ENCODE measurements around the gene KIRREL3.

The KIRREL3 gene

DNA sequence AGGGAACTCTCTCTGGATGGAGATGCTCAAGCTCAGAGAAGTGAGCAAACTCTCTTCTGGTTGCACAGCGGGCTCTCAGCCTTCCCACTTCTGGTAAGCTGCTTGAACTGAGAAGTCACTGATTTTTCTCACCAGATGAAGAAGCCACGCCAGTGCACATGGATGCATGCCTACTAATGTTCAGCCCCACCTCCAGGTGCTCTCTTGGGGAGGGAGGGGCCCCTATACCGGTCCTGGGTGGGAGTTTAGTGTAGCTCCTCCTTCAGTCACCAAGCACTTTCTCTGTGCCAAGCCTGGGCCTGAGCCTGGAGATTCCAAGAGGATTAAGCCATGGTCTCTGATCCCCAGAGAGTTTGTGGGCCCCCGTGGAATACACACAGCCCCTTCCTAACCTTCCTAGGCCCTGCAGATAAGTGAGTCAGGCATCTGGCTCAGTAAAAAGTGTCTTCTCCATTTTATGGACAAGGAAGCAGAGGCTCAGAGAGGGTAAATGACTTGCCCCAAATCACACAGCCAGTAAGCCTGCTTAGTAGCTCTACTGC is 502.9 kb downstream of the KIRREL3 start:
- no peak for DNase-seq

GRCh38 chr11:126496576-126497337 is 503.8 kb downstream of the KIRREL3 start:
- no peak for DNase-seq

DNA sequence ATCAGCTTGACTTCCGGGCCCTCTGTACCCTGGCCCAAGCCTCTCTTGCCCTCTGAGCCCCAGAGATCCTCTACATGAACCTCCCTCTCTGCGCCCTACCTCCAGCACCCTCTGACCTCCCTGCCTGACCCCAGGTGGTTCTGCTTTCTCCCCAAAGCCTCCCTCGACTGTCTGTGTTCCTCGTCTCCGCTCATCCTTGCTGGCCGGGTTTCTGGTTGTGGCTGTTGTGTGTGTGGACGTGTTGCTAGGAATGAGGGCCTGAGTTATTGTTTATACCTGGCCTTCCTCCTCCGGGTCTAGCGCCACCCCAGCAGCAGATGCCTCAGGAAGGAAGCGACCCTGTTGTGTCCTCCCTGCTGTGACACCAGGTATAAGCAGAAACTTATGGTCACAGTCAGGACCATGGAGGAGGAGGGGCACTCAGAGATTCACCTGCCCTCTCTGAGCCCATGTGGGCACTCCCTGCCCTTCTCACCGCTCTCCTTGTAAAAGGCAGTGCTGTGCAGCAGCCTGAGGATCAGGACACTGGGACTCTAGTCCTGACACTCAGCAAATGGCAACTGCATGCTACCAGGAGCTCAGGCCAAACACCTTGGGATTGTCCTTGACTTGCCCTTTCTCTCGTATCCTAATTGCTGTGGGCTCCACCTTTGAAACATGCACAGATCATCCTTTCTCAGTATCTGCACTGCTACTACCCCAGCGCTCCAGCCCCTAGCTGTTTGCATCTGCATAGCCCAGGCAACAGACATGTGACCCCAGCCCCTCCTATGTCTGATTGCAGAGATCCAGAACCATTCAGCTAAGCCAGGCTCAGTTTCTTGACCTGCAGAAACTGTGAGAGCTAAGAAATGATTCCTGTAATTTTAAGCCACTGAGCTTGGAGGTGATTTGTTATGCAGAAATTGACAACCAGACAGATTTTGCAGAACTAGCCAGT is 505.0 kb downstream of the KIRREL3 start:
- no peak for DNase-seq

GRCh38 chr11:126494831-126495230 is 505.7 kb downstream of the KIRREL3 start:
- no peak for DNase-seq

GRCh38 chr11:126492331-126493082 is 508.1 kb downstream of the KIRREL3 start:
- DNase-seq, result no peak

GRCh38 chr11:126491092-126491491 is 509.5 kb downstream of the KIRREL3 start:
- DNase-seq, result no peak

- no peak for DNase-seq
Observed at GRCh38 chr11:126489836-126490660, 510.5 kb downstream of the KIRREL3 start.

GRCh38 chr11:126488591-126489370 is 511.8 kb downstream of the KIRREL3 start:
- no peak for DNase-seq

DNA sequence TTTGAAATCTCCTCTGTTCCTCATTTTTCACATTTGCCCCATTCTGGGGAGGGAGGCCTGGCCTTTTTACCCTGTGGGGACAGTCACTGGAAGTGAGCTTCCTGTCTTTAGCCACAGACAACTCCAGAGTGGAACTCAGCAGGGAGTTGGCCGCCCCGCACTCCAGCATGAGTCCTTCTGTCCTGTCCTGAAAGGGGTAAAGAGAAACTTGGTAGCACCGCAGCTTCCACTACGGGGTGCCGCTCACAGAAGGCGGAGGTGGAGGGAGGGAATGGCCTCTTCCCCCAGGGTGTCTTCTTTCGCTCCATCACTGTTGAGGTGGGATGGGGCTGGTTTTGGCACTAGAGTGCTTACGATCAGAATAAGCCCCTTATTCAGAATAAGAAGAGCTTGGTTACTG is 512.9 kb downstream of the KIRREL3 start:
- no peak for DNase-seq

GRCh38 chr11:126485986-126486635 is 514.5 kb downstream of the KIRREL3 start:
- DNase-seq, result no peak

- DNase-seq, result no peak
Observed at GRCh38 chr11:126485021-126485792, 515.4 kb downstream of the KIRREL3 start.

GRCh38 chr11:126484266-126484665 is 516.3 kb downstream of the KIRREL3 start:
- DNase-seq, result no peak

DNA sequence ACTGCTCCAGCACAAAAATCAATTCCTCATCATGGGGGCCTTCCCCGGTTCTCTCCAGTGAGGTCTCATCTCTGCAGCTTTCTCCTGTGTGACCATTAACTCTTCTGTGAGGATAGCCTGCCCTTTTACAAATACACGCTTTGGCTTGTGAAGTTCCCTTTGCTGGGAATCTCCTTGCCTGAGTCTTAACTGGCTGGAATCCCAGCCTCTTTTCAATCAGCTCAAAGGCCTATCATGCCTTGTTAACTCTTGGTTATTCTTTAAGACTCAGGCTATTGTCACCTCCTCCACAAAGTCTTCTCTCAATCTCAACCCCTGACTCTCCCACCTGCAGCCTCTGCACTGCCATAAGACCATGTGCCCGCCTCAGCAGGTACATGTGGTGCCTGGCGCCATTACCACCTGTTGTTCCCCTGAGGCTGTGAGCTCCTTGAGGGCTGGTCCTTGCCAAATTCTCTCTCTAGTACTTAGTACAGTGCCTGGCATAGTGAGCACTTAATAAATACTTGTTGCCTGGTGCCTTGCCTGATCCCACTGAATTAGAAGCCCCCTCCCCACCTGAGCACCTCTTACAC is 516.9 kb downstream of the KIRREL3 start:
- DNase-seq, result no peak

GRCh38 chr11:126482586-126483108 is 517.9 kb downstream of the KIRREL3 start:
- no peak for DNase-seq

DNA sequence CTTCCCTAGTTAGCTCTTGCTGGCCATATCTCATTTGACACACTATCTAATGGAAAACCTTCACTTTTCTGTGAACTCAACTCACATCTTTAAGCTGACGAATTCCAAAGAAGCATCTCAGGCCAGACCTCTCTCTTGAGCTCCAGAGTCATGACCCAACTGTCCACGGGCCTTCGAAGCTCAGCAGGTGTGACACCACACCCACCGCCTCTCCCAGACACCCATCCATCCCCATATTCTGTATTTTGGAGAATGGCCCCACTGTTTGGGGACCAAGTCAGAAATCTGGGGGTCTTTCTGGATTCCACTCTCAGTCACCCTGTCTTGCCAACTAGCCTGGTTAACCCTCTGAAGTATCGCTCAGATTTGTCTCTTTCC is 519.3 kb downstream of the KIRREL3 start:
- no peak for DNase-seq

DNA sequence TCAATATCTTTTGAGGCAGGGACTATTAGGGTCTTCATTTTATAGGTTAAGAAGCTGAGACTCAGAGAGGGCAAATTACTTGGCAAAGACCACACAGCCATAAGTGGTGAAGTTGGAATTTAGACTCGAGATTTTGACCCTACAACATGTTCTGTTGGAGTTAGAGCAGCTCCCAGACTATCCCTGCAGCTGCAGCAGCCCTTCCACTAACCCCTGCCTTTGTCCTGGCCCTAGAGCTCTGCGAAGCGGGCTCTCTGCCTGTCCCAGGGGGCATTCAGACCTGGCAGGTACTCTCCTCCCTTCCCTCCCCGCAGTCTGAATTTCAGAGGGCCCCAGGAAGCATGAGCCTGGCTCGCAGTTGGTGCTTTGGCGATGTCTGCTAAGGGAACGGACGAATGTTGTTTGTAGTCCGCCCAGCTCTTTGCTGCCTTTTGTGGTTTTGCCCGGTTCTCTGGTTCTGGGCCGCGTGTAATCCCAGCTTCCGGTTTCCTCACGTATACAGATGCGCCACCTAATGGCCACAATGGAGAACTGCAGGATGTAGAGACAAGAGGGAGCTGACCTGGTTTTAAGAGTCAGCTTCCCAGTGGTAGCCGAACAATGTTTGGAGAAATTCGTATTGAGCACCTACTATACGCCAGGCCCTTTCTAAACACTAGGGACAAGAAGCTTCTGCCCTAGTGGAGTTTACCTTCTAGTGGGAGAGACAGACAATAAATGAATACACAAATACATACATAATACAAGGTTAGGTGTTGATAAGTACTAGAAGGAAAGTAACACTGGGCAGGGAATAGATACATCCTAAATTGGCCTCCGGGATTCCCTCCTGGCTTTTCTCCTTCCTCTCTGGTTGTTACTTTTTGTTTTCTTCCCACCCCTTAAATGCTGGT is 519.9 kb downstream of the KIRREL3 start:
- DNase-seq, result no peak

- DNase-seq, result no peak
Observed at GRCh38 chr11:126480015-126480409, 520.6 kb downstream of the KIRREL3 start.

All from GOT3 (cell line).